K562 (cell line): ENCODE results near the gene RINT1. TPM values are rescaled to one million over a fixed set of nuclear protein-coding genes. Genes with fewer than 3 reads are reported as not detected.
"Not testable (repeated sequence)": the region's sequence is repeated elsewhere in the genome, so short reads cannot be mapped to it uniquely, and the experiment has no call there.

Source experiments
- ATAC-seq: fragments of 200-7000 bp; cut with Tn5 transposase; 3 replicates; pipeline ENCODE4 v1.9.1; 2020; ENCODE audit warnings: moderate library complexity
- BruUV-seq: library from RNA; stranded (reverse); fragments of 400-500 nt; replicated peaks from 2 replicates; lab custom pipeline; 2021; lab: Mats Ljungman, UMichigan
- CTCF ChIA-PET: fragments of 300-600 bp; formaldehyde crosslinking; extraction: SDS; loops from one replicate; lab custom pipeline; 2021; ENCODE audit warnings: low intra/inter-chr PET ratio; lab: Yijun Ruan, JAX
- POLR2A ChIA-PET: fragments of 300-600, 350-650 bp; sonication (Branson Sonifier 250); formaldehyde crosslinking; extraction: SDS; loops from one replicate; lab custom pipeline; 2021; ENCODE audit warnings: antibody characterized with exemption, inconsistent platforms; lab: Yijun Ruan, JAX
- DNase-seq, 4 experiments: peaks; one replicate each; pipeline versions ENCODE4 v3.0.0 to v3.0.0-alpha.2; 2011 to 2018; ENCODE audit warnings: low spot score in 3 of 4, mixed read lengths in 3 of 4; ENCODE audit errors: extremely low read depth in 1 of 4
- FAIRE-seq: peaks from 2 replicates; lab custom pipeline; 2011; peaks lifted over from hg19 to GRCh38; lab: Jason Lieb, UNC
- H2AFZ ChIP-seq: 2 replicates; pipeline ENCODE4 v1.6.0; 2011; ENCODE audit warnings: low read depth, low read length, control low read depth, inconsistent platforms
- H3K27ac ChIP-seq: fragments of 200-600 bp; 3 replicates; pipeline ENCODE4 v1.8.0; 2011; ENCODE audit warnings: low read depth, mild to moderate bottlenecking, control low read depth, inconsistent platforms, low read length, moderate library complexity, mixed read lengths; ENCODE audit errors: extremely low read depth
- H3K27me3 ChIP-seq, 2 experiments: fragments of 300-600 bp in 1 of 2; 2 replicates in 1 of 2; 3 replicates in 1 of 2; pipeline versions ENCODE4 v1.6.0 to v1.8.0; 2011; ENCODE audit warnings: inconsistent platforms in 2 of 2, low read length in 2 of 2, mild to moderate bottlenecking in 1 of 2, mixed read lengths in 1 of 2, moderate library complexity in 1 of 2; ENCODE audit not compliant: control insufficient read depth in 2 of 2, insufficient read depth in 2 of 2
- H3K36me3 ChIP-seq: fragments of 300-600 bp; 3 replicates; pipeline ENCODE4 v1.8.0; 2011; ENCODE audit warnings: mild to moderate bottlenecking, low read length, inconsistent platforms; ENCODE audit not compliant: control insufficient read depth, insufficient read depth
- H3K4me1 ChIP-seq, 2 experiments: fragments of 200-600 bp in 1 of 2; replicated peaks in 1 of 2; 2 replicates in 1 of 2; 3 replicates in 1 of 2; pipeline versions ENCODE4 v1.5.1 to v1.8.0; 2011; ENCODE audit warnings: inconsistent platforms in 2 of 2, low read length in 2 of 2, mild to moderate bottlenecking in 1 of 2, mixed read lengths in 1 of 2, moderate library complexity in 1 of 2; ENCODE audit not compliant: control insufficient read depth in 2 of 2, insufficient read depth in 2 of 2
- H3K4me2 ChIP-seq: 2 replicates; pipeline ENCODE4 v1.6.1; 2011; ENCODE audit warnings: low read length, control low read depth, inconsistent platforms, mixed read lengths; ENCODE audit not compliant: insufficient read depth
- H3K4me3 ChIP-seq: fragments of 200-600 bp; sonication (generic), shearing (Covaris generic); 2 replicates; pipeline ENCODE4 v1.5.1; 2016; ENCODE audit warnings: control low read depth, inconsistent platforms
- H3K79me2 ChIP-seq: fragments of 200-600 bp; 3 replicates; pipeline ENCODE4 v1.8.0; 2011; ENCODE audit warnings: low read length, inconsistent platforms; ENCODE audit not compliant: control insufficient read depth, insufficient read depth
- H3K9ac ChIP-seq, 2 experiments: 2 replicates each; pipeline versions ENCODE4 v1.6.0 to v1.6.1; 2011; ENCODE audit warnings: low read depth in 2 of 2, low read length in 2 of 2, control low read depth in 1 of 2, inconsistent platforms in 1 of 2, mild to moderate bottlenecking in 1 of 2, mixed read lengths in 1 of 2; ENCODE audit not compliant: insufficient read depth in 1 of 2
- H3K9me1 ChIP-seq: one replicate; pipeline ENCODE4 v1.6.0; 2011; ENCODE audit warnings: inconsistent platforms, mild to moderate bottlenecking, low read length, moderate library complexity; ENCODE audit not compliant: control insufficient read depth, insufficient read depth
- H3K9me3 ChIP-seq: replicated peaks from 2 replicates; pipeline ENCODE4 v1.5.1; 2011; ENCODE audit warnings: low read depth, low read length, inconsistent platforms; ENCODE audit not compliant: control insufficient read depth, insufficient read depth
- H4K20me1 ChIP-seq: replicated peaks from 2 replicates; pipeline ENCODE4 v1.6.1; 2011; ENCODE audit warnings: low read length, inconsistent platforms, mixed read lengths; ENCODE audit not compliant: control insufficient read depth, insufficient read depth
- ARID2 ChIP-seq: fragments of 450-650 bp; IDR thresholded peaks from 2 replicates; pipeline ENCODE4 v1.6.1; 2017; ENCODE audit warnings: antibody characterized with exemption, mild to moderate bottlenecking
- CREM ChIP-seq: IDR thresholded peaks from 2 replicates; pipeline ENCODE4 v1.6.1; 2014; ENCODE audit warnings: antibody characterized with exemption, low read depth
- ERF ChIP-seq: fragments of 450-650 bp; formaldehyde crosslinking; IDR thresholded peaks from 2 replicates; pipeline ENCODE4 v1.4.0; 2020; ENCODE audit warnings: mild to moderate bottlenecking, mixed read lengths
- FUS ChIP-seq: fragments of 200-400 bp; formaldehyde crosslinking; optimal IDR thresholded peaks from 2 replicates; pipeline ENCODE3; 2017; ENCODE audit warnings: low read depth, low read length
- KDM1A ChIP-seq, 2 experiments: fragments of 450-650 bp; IDR thresholded peaks; 2 replicates each; pipeline ENCODE4 v1.6.1; 2016; ENCODE audit warnings: mild to moderate bottlenecking in 2 of 2
- TBL1XR1 ChIP-seq, 2 experiments: IDR thresholded peaks; 2 replicates each; pipeline ENCODE4 v1.6.1; 2012; ENCODE audit warnings: improper control_type of control experiment in 2 of 2, low read length in 2 of 2, mild to moderate bottlenecking in 1 of 2
- THRB ChIP-seq: fragments of 450-650 bp; formaldehyde crosslinking; conservative IDR thresholded peaks from 2 replicates; pipeline ENCODE4 v1.4.0; 2022; ENCODE audit warnings: mild to moderate bottlenecking, missing genetic modification characterization
- UBTF ChIP-seq, 2 experiments: IDR thresholded peaks; 2 replicates each; pipeline ENCODE4 v1.6.1; 2012; ENCODE audit warnings: improper control_type of control experiment in 2 of 2, low read depth in 2 of 2, low read length in 2 of 2, borderline replicate concordance in 1 of 2
- ZNF263 ChIP-seq: sonication (generic); formaldehyde crosslinking; IDR thresholded peaks from 2 replicates; pipeline ENCODE4 v1.8.0; 2022; ENCODE audit warnings: mild to moderate bottlenecking, missing genetic modification reagents, borderline replicate concordance
- ZNF644 ChIP-seq: fragments of 200-800 bp; sonication (Bioruptor generic); IDR thresholded peaks from 2 replicates; pipeline ENCODE4 v1.6.1; 2016; ENCODE audit warnings: low read depth, missing genetic modification characterization, missing compliant biosample characterization
- ZNF699 ChIP-seq: fragments of 250-450 bp; sonication (Bioruptor Pico); IDR thresholded peaks from 2 replicates; pipeline ENCODE4 v1.8.0; 2021; ENCODE audit warnings: mild to moderate bottlenecking, moderate library complexity; ENCODE audit not compliant: insufficient replicate concordance
- WGBS: fragments of 100-300 bp; shearing (Covaris generic); methylation state at CpG from one replicate; pipeline ENCODE4 v1.1.6; 2016; ENCODE audit warnings: low coverage, mixed read lengths; ENCODE audit not compliant: insufficient coverage; ENCODE audit errors: missing lambda C conversion rate; 5-methylcytosine and 5-hydroxymethylcytosine counted together
- in situ Hi-C: fragments of 300-500 bp; cut with MboI; formaldehyde crosslinking; loops from 4 replicates; pipeline ENCODE4 v1.15.0; 2018; ENCODE audit warnings: inconsistent platforms, mixed read lengths
- intact Hi-C: fragments of 100-400 bp; cut with micrococcal nuclease; formaldehyde crosslinking; loops from 2 replicates; pipeline ENCODE4 v1.14.2; 2022
- polyA plus RNA-seq, 8 experiments: library from polyadenylated mRNA; depleted of rRNA in 4 of 8; stranded (reverse) in 5 of 8; unstranded in 3 of 8; fragments of >200 nt; fragmentation: Nextera tagmentation in 2 of 8; fragmentation: Illumina TruSeq in 1 of 8; extraction: Ambion mirVana in 2 of 8; extraction: Trizol in 1 of 8; gene quantifications; 2 replicates each; pipeline versions ENCODE4 v1.2.1 to v1.2.3, GENCODE V29; 2011 to 2014; ENCODE audit warnings: inconsistent platforms in 1 of 8, missing spikeins in 1 of 8
- total RNA-seq, 7 experiments: library from RNA; depleted of rRNA in 6 of 7; stranded (reverse); fragments of >200 nt in 6 of 7; fragmentation: Illumina TruSeq in 2 of 7; extraction: Trizol in 2 of 7; gene quantifications; 2 replicates each; pipeline versions ENCODE4 v1.2.1 to v1.2.3, GENCODE V29; 2011 to 2021; ENCODE audit warnings: low replicate concordance in 1 of 7

RINT1 gene
- total and polyA plus RNA-seq, 9 of the 15 experiments (the other 6 are each of a cell fraction or from before 2014, with no cell fraction given): 21.3 to 74.3 (median 27.4) TPM

GRCh38 chr7:105524423-105524822, 7.6 kb upstream of the RINT1 start:
- H4K20me1 ChIP-seq, H3K27ac ChIP-seq, H3K9me1 ChIP-seq, in situ Hi-C loops, H3K4me3 ChIP-seq, H2AFZ ChIP-seq, ATAC-seq, FAIRE-seq, H3K36me3 ChIP-seq, H3K9me3 ChIP-seq, BruUV-seq, H3K27me3 ChIP-seq, CTCF ChIA-PET, H3K4me2 ChIP-seq, H3K9ac ChIP-seq, DNase-seq: not testable (repeated sequence)
- Histone ChIP-seq H3K79me2 (peaks cover 25% of the 10 kb centered on the region), H3K4me1 (peaks cover 16 to 23% of the 10 kb centered on the region in 2 experiments; a peak in 3 of 5 replicates)
- POLR2A ChIA-PET: interaction anchor here (0.8 to 0.9 kb wide), 2 partner anchors 7 to 13 kb away, joined by 3 to 4 read pairs; partner anchors contain the start of gene RINT1
- TF ChIP-seq KDM1A (IDR thresholded peaks at IDR 0.05): peak; percentile 66 to 67; a peak in 3 of 4 replicates
- WGBS: 83% methylated on average over 11 of the region's 11 CpGs
- intact Hi-C loops: loop anchor here (10.0 kb wide), 1 partner anchor 510 kb away; the partner anchor contains the start of gene KMT2E

GRCh38 chr7:105524840-105525239, 7.2 kb upstream of the RINT1 start:
- ATAC-seq: no peak
- peaks cover 13 to 23% of the 10 kb centered on the region in 2 experiments; a peak in 3 of 5 replicates for H3K4me1 ChIP-seq
- POLR2A ChIA-PET: no interaction called here
- no peaks in the 10 kb centered on the region for H4K20me1 ChIP-seq
- peaks cover 1% of the 10 kb centered on the region for H3K36me3 ChIP-seq
- no peak overlapping the region; the same call in 2 of the 3 replicates for H3K27ac ChIP-seq
- no peak for DNase-seq
- BruUV-seq: no TSS peak
- H3K79me2 ChIP-seq: peaks cover 21% of the 10 kb centered on the region
- H3K4me3 ChIP-seq: no peak overlapping the region
- no peak for FAIRE-seq
- in situ Hi-C loops (no loop called here), intact Hi-C loops (loop anchor here (10.0 kb wide), 1 partner anchor 510 kb away; the partner anchor contains the start of gene KMT2E)
- no peaks in the 10 kb centered on the region for H3K9me3 ChIP-seq
- 46% methylated on average over 4 of the region's 4 CpGs for WGBS
- no peak overlapping the region for H2AFZ ChIP-seq
- no peaks in the 10 kb centered on the region for H3K9me1 ChIP-seq
- H3K27me3 ChIP-seq: no peaks in the 10 kb centered on the region
- no peak for TF ChIP-seq FUS
- TF ChIP-seq CREM: no peak
- no peak for TF ChIP-seq ZNF644
- TF ChIP-seq UBTF (IDR thresholded peaks at IDR 0.05; ENCODE audit: borderline replicate concordance in 1 of 2, low read depth in 2 of 2, low read length in 2 of 2): no peak
- no peak for TF ChIP-seq ERF (CRISPR knock-in tag)
- TF ChIP-seq TBL1XR1 (IDR thresholded peaks at IDR 0.05; ENCODE audit: low read length in 2 of 2): no peak
- TF ChIP-seq ZNF699: no peak
- no peak for TF ChIP-seq ARID2
- no peak for TF ChIP-seq ZNF263 (CRISPR knock-in tag)
- no peak for TF ChIP-seq THRB
- TF ChIP-seq, all 486 proteins: peak for 0
- no peak overlapping the region for H3K4me2 ChIP-seq
- CTCF ChIA-PET: no interaction called here
- H3K9ac ChIP-seq: no peak overlapping the region
